GM21381 (cell line): ENCODE measurements around the gene RXRA.

Source experiments
- ATAC-seq: cut with Tn5 transposase; IDR thresholded peaks from one replicate; pipeline ENCODE4 v1.9.1; 2021; ENCODE audit warnings: mild to moderate bottlenecking, moderate library complexity; ENCODE audit not compliant: unreplicated experiment

The RXRA gene

DNA sequence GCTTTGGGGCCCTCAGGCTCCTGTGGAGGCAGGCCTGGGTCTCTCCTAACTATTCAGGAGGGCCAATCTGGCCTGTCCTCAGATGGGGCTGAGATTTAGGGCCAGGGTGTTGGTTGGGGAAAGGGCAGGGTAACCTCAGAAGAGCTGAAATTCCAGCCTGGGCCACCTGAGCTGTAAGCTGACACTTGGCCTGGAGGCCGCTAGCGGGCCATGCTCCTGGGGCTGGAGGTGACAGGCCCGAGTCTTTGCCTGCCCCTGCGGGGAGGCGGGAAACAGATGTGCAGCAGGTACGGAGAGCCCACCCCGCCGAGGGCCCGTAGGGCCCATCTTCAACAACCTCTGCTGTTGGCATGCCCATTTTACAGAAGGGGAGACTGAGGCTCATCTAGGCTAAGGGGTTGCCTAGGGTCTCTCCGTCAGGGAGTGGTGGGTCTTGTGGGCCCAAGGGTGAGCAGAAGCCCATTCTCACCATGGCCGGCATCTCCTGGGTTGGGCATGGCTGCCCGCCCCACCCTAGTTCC lies 69.5 kb downstream of the RXRA start:
- no peak for ATAC-seq

DNA sequence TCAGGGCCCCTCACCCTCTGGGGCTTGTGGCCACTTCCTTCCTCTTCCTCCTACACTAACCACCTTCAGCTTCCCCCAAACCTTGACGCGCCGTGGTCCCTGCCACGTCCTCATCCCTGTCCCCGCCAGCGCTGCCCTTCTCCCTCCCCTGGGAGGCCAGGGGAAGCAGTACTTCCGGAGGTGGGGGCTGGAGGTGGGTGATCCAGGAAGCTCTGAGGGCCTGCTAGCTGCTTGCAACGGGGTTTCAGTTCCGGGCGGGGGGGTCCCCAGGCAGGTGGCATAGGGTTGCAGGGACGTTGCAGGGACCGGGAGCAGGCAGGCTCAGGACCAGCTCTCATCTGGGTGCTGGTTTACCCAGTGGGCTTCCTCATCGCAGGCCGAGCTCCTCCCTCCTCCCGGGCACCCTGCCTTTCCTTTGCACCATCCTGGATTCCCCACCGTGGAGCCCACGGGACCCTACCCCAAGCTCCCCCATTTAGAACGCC lies 70.0 kb downstream of the RXRA start:
- peak; percentile 35 for ATAC-seq

DNA sequence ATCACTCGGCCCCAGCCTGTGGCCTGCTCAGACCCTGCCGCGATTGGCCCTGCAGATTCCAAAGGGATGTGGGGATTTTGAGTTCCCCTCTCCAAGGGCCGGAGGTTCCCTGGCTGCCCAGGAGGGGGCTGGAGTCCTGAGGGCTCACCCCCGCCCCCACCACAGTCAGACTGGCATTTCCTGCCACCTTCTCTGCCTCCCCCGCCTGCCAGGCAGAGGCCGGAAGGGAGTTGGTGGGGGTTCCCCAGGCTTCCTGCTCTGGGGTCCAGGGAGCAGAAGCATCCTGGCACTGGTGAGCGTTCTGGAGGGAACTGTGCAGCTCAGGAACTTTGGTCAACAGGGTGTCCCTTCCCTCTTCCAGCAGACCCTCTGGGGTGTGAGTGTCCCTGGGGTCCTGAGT lies 70.6 kb downstream of the RXRA start:
- peak; percentile 4 for ATAC-seq

DNA sequence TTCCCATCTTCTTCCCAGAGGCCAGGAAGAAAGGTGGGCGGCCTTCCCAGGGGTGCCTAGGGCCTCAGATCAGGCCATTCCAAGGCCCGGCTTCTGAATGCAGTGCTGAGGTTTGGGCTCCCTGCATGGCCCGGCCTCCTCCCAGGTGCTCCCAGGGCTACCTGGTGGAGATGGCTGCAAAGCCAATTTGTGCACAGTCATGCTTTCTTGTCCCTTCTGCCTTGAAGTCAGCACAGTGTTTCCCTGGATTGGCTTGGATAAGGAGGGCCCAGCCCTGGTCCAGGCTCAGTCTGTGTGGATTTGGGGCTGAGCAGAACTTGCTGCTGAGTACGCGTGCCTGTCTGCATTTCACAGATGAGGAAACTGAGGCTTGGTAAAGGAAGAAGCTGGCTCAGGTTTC lies 72.5 kb downstream of the RXRA start:
- no peak for ATAC-seq

DNA sequence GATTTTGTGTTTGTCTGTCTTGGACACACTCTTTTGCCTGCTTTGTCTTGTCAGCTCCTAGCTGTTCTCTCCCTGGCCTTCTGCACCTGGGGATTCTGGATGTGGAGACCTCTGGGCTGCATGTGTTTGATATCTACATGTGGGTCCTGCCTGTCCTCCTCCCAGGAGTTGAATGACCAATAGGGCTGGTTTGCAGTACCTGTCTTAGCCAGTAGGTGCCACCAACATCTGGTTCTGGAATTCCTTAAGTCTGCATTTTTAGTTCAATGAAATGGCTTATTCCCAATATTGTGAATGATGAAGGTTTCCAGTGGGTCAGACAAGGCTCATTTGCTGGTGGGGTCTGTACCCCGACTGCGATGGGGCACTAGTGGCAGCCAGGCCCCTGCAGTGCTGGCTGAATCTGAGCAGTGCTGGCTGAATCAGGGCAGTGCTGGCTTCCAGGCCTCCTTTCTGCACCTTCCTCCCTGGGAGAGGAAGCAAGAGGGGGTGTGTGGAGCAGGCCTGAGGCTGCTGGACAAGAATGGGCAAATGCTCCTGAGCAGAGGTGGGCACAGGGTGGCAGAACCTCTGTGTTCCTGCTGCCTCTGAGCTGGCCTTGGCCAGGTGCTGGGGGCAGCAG lies 73.3 kb downstream of the RXRA start:
- no peak for ATAC-seq

DNA sequence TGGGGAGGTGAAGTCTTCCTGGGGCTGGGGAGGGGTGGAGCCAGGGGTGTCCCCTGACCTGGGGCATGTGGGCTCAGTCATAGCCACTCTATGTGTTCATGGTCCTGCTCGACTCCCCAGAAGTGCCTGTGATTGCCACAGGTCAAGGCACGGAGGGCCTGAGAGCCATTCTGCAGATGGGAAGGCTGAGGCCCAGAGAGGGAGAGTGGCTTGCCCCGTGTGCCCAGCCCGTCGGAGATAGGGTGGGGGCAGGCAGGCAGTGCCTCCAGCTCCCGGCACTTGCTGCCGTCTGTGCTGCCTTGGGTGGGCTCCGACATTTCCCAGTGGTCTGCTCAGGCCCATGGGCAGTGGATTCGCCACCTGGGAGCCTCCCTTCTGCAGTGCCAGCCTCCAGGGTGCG lies 74.0 kb downstream of the RXRA start:
- no peak for ATAC-seq

DNA sequence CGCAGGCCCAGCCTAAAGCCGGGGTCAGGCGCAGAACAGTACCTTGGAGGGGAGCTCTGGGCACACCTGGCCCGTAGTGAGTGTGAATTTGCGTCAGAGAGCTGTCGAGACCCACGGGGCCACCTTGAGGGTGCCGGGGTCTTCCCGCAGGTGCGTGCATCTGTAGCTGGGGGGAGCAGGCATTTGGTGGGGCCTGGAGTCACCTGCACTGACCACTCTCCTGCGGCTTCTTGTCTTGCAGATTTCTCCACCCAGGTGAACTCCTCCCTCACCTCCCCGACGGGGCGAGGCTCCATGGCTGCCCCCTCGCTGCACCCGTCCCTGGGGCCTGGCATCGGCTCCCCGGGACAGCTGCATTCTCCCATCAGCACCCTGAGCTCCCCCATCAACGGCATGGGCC lies 75.1 kb downstream of the RXRA start:
- no peak for ATAC-seq

DNA sequence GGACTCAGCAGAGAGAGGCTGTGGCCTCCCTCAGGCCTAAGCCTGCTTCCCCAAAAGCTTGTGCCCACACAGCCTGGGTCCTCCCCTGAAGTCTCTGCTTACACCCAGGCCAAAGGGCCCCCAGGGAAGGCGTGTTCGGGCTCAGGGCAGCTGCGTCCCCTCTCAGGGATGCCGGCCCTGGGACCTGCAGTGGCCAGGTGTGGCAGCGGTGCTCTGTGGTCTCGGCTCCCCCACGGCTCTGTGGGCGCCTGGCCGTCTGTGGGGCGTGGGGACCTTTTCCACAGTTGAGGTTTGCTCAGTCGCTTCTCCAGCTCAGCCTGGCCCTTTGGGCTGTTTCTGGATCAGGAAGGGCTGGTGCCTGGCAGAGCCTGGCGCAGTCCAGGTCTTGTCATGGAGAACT lies 75.9 kb downstream of the RXRA start:
- no peak for ATAC-seq

DNA sequence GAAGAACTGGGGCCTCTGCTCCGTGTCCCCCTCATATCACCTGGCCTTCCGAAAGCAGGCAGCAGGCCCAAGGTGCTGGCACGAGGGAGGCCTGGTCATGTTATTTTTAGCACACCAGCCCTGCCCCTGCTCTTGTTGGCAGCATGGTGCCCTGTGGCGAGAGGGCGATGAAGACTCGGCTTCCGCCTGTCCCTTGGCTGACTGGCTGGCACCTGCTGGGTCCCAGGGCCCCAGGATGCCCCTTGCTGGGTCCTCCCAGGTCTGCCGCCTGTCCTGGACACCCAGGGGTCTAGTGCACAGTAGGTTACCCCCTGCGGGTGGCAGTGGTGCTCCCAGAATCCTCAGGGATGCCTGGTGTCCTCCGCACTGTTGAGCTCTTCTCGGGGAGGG lies 77.0 kb downstream of the RXRA start:
- ATAC-seq: no peak

DNA sequence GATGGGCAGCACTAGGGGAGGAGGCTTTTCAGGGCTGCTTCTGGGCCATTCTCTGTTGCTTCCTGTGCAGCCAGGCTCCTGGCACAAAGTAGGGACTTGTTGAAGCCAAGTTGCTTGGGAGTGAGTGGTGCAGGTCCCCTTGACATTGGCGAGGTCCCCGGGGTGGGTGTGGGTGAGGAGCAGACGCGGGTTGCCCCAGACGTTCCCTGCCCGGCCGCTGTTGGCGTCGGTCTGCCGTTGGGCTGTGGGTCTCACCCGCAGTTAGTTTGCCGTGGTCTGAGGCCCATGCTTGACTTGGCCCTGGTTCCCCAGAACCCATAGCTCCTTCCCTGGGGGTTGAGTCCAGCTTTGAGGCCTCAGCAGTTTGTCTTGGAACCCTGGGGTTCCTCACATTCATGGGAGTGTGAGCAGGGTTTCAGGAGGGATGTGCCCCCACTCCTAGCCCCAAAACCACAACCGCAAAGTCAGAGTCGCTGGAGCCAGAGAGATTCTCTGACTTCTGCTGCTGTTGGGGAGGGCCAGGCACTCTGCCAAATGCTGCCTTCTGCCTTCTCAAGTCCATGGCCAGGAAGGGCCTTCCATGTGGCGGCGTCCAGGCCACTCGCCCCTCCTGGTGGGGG lies 77.5 kb downstream of the RXRA start:
- ATAC-seq: no peak

DNA sequence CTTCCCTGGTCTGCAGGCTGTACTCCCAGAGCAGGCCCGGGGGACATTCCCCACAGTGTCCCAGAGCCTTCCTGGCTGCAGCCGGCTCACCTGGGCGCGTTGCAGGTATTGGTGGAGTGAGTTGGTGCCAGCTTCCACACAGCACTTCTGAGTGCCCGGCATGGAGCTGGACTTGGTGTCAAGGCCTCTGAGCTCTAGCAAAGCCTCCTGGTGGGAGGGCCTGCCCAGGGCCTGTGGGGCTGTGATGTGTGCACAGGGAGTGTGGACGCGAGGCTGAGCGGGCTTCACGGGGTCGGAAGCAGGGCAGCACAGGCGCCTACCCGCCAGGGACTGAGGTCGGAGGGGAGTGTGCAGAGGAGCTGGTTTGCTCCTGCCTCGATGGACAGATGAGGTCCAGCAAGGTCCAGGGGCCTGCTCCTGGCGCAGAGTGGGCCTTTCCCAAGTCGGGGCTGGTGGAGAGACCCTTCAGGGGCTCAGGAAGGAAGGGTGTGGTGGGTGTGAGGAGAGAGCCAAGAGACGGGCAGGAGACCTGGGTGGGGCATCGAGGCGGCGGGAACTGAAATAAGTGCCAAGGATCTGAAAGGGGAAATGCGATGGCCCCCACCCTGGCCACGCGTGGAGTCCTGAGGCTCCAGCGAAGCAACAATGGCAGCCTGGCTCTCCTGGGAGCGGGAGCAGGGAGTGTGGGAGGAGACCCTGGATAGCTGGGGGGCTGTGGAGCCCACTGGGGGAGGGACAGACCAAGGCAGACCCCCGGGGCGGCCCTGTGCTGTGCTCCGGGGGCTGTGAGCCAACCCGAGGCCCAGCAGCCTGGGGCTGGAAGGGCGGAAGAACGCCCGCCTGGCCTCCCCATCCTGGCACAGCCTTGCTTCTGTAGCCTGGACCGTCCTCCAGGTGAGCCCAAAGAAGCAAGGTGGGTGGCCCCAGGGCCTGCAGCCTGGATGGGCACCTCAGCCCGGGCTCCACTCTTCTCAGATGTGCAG lies 78.4 kb downstream of the RXRA start:
- no peak for ATAC-seq

DNA sequence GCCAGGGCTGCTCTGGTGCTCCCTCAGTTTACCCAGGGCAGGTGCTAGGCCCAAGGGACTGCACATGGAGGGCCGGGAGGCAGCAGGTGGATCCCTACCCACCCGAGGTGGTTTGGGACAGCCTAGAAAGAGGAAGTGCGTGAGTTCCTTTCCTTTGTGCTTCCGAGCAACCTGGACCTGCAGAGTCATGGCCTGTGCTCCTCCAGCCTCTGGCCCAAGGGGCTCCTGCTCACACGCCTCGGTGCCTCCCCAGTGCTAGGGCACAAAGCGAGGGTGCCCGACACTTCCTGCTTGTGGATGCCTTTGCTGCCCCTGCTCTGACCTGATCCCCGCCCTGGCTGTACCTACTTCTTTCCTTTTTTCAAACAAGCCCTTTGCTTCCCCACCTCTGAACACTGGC lies 79.3 kb downstream of the RXRA start:
- ATAC-seq: no peak

DNA sequence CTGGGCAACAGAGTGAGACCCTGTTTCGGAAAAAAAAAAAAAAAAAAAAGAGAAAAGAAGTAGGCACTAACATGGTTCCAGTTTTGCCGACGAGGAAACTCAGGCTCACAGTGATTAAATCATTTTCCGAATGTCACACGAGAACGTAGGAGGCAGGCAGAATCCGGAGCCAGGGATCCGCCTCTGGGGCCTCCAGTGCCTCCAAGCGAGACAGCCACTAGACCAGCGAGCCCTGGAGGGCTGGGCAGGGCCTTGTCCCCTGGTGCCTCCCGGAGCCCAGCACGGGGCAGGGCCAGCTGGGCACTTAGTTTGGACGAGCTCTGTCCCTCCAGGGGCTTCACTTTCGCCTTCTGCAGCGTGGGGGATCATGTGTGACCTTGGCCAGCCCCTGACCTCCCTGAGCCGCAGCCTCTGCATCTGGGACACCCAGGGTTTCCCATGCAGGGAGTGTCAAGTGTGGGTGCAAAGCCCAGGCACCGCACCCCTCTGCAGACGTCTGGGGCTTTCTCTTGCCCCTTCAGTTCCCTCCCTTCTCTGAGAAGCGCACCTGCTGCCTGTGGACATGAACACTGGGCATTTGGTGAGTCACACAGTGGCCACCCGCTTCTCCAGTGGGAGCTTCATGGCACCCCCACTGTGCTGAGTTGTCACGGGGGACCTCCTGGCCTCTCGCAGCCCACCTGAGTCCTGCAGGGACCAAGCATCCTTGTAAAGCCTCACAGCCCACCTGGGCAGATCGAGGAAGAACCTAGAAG lies 80.3 kb downstream of the RXRA start:
- no peak for ATAC-seq

DNA sequence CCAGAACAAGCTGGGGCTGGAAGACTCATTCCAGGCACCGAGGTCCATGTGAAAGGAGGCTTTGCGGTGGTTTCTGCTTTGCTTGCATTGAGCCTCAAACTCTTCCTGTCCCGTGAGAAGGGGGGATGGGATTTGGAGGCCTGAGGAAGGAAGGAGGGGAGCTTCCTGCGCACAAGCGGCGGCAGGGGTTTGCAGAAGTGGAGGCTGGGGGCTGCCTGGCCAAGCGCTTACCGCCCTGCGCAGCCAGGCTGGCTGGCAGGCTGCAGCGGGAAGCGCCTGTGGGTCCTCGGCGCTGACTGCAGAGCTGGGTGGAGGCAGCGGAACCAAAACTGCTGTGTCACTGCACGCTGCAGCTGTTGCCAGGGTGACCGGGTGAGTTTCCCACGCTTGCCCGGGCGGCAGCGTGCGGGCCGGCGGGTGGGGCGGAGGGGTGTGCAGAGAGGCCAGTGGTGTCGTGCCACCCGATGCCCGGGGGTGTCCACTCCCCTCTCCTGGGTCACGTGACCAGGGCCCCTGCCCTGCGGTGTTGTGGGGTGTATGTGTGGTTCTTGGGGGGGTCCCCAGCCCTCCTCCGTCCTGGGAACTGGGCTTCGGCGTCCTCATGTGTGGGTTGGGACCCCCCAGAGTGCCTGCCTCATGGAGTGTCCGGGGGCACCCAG lies 81.0 kb downstream of the RXRA start:
- peak; percentile 66 for ATAC-seq

DNA sequence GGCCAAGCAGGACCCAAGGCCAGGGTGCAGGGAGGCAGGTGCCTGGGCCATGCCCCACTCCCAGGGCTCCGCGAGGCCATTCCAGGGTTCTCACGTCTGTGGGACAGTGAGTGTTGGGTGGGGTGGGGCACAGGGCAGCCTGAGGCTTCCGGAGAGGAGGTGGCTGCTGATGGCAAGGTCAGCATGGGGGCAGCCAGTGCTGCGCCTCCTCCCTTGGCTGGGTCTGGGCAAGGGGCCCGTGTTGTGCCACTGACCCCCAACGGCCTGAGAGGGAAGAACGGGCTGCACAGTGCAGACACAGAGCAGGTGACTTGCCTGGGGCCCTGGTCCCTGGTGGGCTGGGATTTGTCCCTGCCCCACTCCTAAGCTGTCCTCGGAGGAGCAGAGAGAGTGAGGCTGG lies 82.1 kb downstream of the RXRA start:
- no peak for ATAC-seq

DNA sequence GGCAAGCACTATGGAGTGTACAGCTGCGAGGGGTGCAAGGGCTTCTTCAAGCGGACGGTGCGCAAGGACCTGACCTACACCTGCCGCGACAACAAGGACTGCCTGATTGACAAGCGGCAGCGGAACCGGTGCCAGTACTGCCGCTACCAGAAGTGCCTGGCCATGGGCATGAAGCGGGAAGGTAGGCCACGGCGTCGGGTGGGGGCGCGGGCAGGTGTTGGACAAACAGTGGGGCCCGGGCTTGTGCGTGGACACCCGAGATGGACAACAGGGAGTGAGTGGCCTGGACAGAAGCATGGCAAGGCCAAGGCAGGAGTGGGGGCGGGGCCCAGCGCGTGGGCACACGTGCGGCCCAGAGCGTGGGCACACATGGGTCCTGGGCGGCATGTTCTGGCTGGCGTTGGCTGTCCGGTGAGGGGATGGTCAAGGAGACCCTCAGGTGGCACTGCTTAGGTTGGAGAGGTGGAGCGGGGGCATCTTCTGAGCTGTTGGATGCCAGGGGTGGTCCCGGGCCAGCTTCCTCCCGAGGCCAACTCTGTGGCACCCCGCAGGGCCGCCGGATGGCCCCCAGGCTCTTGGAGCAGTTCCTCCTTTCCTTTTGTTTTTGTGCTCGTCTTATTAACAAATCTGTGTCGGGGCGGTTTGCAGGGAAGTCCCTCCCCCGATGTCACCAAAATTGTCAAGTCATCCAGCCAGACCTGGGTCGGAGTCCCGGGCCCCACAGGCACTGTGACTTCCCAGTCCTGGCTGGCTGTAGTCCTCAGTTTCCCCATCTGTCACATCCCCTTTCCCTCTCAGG lies 82.9 kb downstream of the RXRA start:
- no peak for ATAC-seq

DNA sequence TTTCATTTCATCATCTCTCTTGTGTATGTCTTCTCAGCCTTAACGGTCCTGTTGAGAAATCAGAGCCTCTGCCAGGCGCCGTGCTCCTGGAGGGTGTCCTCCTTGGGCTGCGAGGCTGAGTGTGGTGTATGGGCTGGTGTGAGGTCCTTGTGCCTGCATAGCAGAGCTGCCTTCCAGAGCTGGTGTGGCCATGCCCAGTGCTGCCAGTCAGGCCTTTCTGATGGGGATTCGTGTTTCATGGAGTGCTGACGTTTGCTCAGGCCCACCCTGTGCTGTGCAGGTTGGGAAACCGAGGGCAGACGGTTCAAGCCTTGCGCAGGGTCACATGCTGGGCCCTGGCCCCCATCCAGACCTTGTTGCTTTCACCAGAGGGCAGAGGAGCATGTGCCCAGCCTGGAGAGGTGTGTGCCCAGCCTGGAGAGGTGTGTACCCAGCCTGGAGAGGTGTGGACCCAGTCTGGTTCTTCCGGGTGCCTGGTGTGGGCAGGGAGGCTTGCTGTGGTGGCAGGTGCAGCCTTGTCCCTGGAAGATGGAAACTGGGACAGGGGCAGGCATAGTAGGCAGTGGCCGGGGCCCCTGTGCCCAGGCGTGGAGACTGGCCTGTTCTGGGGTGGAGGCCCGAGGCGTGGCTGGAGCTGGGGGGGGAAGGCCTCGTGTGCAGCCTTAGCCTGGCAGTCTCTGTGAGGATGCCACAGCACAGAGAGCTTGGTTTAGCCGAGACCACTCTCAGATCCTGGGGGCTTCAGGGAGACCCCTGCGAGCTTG lies 84.0 kb downstream of the RXRA start:
- no peak for ATAC-seq

DNA sequence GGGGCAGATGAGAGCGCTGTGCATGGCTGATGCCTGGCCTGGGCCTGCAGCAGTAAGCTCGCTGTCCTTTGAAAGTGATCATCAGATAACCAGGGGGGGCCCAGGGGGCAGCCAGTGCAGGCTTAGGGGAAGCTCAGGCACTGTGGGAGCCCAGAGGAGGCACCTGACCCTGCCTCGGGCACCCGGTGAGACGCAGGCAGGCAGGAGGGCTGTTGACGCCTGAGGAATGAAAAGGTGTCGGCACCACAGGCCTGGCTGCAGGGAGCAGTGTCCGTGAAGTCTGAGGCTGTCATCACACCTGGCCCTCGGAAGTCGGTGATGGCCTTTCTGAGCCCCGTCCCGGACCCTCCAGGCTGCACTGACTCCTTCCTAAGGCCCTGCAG lies 84.6 kb downstream of the RXRA start:
- ATAC-seq: no peak
